GM19438 (cell line): ENCODE results near the gene SLC35F1.

Experiments
- ATAC-seq: cut with Tn5 transposase; IDR thresholded peaks from one replicate; pipeline ENCODE4 v1.9.1; 2021; ENCODE audit warnings: low read depth; ENCODE audit not compliant: unreplicated experiment

Gene SLC35F1

DNA sequence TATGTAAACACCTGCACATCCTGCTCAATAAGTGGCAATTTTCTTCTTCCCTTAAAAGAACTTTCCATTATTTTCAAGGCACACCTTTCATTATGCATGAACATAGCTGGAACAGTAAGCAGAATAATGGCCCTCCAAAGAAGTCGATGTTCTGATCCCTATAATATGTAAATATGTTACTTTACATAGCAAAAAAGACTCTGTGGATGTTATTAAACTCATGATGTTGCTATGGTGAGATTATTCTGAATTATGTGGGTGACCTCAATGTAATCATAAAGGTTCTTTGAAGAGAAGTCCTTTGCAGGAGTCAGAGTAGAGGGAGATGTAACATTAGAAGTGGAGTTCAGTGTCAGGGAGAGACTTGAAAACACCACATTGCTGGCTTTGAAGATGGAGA lies 341.1 kb downstream of the SLC35F1 start:
- no peak for ATAC-seq

GRCh38 chr6:118249680-118250079 lies 342.6 kb downstream of the SLC35F1 start:
- no peak for ATAC-seq

GRCh38 chr6:118252474-118252873 lies 345.4 kb downstream of the SLC35F1 start:
- peak; percentile 76 for ATAC-seq

GRCh38 chr6:118253741-118254140 lies 346.7 kb downstream of the SLC35F1 start:
- no peak for ATAC-seq

- no peak for ATAC-seq
Measured at GRCh38 chr6:118260833-118261232, 353.8 kb downstream of the SLC35F1 start.

GRCh38 chr6:118263921-118264486 lies 356.9 kb downstream of the SLC35F1 start:
- no peak for ATAC-seq

DNA sequence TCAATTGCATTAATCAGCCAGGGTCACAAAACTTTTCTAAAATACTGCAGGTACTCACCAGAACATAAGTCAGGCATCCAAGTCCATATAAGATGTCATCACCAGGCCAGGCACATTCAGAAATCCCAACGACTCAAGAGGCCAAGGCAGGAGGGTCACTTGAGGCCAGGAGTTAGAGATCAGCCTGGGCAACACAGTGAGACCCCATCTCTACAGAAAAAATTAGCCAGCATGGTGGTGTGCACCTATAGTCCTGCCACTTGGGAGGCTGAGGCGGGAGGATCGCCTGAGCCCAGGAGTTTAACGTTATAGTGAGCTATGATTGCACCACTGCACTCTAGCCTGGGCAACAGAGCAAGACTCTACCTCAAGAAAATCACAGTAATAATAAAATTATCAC lies 362.6 kb downstream of the SLC35F1 start:
- ATAC-seq, result no peak

DNA sequence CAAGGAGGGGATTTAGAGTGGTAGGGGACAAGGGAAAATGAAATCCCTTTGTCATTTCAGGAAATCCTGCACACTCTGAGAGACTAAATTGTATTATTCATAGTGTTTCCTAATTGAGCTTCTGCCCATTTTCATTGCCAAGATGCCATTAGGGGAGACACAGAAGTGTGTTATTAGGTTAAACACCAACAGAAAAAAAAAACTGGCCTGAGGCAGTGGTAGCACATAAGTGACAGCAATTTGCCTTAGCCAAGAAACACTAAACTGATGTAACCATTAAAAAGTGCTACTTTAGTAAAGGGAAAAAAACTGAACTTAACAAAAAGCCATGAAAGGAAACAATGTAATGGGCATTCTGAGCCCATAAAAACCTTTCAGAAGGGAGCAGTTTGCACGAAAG lies 370.6 kb downstream of the SLC35F1 start:
- no peak for ATAC-seq

GRCh38 chr6:118280210-118280609 lies 373.1 kb downstream of the SLC35F1 start:
- peak; percentile 99 for ATAC-seq

DNA sequence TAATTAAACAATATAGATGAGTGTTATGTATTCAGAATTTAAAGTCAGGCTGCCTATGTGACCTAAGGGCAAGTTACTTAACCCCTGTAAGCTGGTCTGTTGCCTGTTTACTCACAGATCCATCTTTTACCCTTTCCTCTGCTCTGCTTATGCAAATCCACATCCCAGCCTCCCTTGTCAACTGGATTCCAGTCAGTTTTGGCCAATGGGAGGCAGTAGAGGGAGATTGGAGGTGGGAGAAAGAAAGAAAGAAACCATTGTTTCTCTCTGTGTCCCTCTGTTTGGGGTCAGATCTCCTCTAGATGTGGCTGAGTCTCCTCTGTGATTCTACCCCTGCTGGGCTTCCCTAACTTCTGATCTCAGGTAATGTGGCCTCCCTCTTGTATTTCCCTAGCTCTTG lies 374.2 kb downstream of the SLC35F1 start:
- no peak for ATAC-seq

- ATAC-seq, result no peak
Measured at GRCh38 chr6:118283766-118284165, 376.7 kb downstream of the SLC35F1 start.

GRCh38 chr6:118284736-118285360 lies 377.8 kb downstream of the SLC35F1 start:
- ATAC-seq, result no peak

DNA sequence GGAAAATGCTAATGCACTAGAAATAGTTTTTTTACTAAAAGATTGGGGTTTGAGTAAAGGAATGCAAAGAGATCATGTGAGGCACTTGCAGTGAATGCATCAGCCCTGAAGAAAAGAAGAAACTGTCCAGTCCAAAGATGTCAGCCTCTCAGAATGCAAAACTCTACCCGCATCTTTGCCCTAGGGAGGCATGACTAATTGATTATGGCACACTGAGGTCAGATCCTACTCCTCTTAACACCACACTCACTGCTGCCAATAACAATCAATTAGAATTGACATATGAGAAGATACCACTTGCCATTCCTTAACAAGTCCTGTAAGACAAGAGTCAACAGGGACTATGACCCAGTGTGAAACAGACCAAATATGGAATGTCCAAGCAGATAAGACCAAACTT lies 378.7 kb downstream of the SLC35F1 start:
- no peak for ATAC-seq

- no peak for ATAC-seq
Measured at GRCh38 chr6:118288355-118289124, 381.5 kb downstream of the SLC35F1 start.

DNA sequence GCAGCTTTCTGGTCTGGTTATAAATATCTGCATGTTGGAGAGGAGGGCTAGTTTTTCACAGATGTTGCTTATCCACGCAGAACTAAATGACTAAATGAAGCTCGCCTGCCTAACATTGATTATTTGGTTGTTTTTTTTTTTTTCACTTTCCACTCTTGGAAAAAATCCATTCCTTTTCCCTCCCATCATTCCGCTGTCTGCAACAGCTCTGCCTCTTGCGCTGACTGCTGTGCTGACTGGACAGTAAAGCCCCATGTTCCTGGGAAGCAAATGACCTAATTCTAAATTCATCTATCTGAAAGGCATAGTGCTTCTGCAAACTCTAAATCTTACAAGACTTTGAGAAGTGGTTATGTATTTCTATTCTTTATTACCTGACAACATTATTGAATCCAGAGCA lies 385.5 kb downstream of the SLC35F1 start:
- ATAC-seq, result no peak

- no peak for ATAC-seq
Measured at GRCh38 chr6:118294906-118295305, 387.8 kb downstream of the SLC35F1 start.

DNA sequence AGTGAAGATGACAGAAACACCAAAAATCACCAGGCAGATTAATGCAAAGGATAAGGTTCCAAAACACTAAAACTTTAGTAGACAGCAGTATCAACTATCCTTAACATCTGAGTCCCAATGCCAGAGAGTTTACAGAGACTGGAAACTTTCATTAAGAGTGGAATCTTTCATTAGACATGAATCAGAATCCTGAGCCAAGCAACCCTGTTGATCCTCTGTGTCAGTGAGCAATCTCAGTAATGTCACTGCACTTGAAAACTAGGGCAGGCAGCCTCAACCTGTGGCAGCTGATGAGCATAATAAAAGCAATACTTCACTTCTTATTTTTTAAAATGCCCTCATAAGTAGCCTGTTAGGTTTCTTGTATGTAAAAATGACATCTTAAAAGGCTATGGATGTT lies 388.3 kb downstream of the SLC35F1 start:
- ATAC-seq, result no peak

GRCh38 chr6:118296129-118296901 lies 389.3 kb downstream of the SLC35F1 start:
- ATAC-seq, result no peak

GRCh38 chr6:118297821-118298220 lies 390.8 kb downstream of the SLC35F1 start:
- ATAC-seq, result no peak

GRCh38 chr6:118298476-118299427 lies 391.7 kb downstream of the SLC35F1 start:
- ATAC-seq, result no peak
